ENCODE results near the gene BRF1. TPM values are rescaled to one million over a fixed set of nuclear protein-coding genes. Genes with fewer than 3 reads are reported as not detected.

The BRF1 gene, protein sequence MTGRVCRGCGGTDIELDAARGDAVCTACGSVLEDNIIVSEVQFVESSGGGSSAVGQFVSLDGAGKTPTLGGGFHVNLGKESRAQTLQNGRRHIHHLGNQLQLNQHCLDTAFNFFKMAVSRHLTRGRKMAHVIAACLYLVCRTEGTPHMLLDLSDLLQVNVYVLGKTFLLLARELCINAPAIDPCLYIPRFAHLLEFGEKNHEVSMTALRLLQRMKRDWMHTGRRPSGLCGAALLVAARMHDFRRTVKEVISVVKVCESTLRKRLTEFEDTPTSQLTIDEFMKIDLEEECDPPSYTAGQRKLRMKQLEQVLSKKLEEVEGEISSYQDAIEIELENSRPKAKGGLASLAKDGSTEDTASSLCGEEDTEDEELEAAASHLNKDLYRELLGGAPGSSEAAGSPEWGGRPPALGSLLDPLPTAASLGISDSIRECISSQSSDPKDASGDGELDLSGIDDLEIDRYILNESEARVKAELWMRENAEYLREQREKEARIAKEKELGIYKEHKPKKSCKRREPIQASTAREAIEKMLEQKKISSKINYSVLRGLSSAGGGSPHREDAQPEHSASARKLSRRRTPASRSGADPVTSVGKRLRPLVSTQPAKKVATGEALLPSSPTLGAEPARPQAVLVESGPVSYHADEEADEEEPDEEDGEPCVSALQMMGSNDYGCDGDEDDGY
- 64.6 TPM for total RNA-seq

DNA sequence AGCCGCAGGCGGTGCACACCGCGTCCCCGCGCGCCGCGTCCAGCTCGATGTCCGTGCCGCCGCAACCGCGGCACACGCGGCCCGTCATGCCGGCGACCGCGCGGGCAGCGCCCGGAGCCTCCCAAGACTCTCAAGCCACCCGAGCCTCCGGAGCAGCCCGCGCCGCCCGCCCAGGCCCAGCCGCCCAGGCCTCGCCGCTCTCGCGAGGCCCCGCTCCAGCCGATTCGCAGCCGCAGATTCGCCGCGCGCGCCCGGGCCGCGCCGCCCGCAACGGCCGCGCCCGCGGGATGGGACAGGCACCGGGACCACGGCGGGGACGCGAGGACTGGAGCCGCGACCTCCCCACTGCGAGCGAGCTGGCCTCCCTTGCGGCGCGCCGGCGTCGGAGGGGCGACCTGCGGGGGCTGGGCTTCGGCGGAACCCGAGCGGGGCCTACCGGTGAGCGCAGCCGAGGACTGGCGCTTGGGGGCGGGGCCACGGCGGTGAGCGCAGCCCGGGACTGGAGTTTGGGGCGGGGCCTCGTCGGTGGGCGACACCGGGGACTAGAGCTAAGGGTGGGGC, at the start of gene BRF1:
Gene BRF1, minus strand, starts transcription at position 460 of the 561 bp plus-strand sequence. Its CDS starts 372 bp downstream, at position 88.
- H3K4me3 ChIP-seq, result peak within 1 kb of the TSS; percentile 70 to 97
- H3K4me1 ChIP-seq, result peaks cover 28% of the 10 kb centered on the region
- no peaks in the 10 kb centered on the region for H3K27me3 ChIP-seq
- peak; percentile 94 to 96 for DNase-seq (ENCODE audit: extremely low spot score in 2 of 2)
- no peaks in the 10 kb centered on the region for H3K9me3 ChIP-seq
- no peaks in the 10 kb centered on the region for H3K36me3 ChIP-seq
- peak within 1 kb of the TSS; percentile 93 for H3K27ac ChIP-seq
- intact Hi-C loops (cut with DNase I), result loop anchor here (5.0 kb wide), 1 partner anchor 187 kb away; the partner anchor contains the start of gene CRIP1
- TF ChIP-seq POLR2A (IDR thresholded peaks at IDR 0.05) (peak in 1 of 2 donors; percentile 44), POLR2AphosphoS5 (IDR thresholded peaks at IDR 0.05; ENCODE audit: insufficient read depth in 1 of 2, low read depth in 1 of 2) (peak in 1 of 2 donors; percentile 29)
- TF ChIP-seq, protein P1, sequence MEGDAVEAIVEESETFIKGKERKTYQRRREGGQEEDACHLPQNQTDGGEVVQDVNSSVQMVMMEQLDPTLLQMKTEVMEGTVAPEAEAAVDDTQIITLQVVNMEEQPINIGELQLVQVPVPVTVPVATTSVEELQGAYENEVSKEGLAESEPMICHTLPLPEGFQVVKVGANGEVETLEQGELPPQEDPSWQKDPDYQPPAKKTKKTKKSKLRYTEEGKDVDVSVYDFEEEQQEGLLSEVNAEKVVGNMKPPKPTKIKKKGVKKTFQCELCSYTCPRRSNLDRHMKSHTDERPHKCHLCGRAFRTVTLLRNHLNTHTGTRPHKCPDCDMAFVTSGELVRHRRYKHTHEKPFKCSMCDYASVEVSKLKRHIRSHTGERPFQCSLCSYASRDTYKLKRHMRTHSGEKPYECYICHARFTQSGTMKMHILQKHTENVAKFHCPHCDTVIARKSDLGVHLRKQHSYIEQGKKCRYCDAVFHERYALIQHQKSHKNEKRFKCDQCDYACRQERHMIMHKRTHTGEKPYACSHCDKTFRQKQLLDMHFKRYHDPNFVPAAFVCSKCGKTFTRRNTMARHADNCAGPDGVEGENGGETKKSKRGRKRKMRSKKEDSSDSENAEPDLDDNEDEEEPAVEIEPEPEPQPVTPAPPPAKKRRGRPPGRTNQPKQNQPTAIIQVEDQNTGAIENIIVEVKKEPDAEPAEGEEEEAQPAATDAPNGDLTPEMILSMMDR (IDR thresholded peaks at IDR 0.05), result no peak

DNA sequence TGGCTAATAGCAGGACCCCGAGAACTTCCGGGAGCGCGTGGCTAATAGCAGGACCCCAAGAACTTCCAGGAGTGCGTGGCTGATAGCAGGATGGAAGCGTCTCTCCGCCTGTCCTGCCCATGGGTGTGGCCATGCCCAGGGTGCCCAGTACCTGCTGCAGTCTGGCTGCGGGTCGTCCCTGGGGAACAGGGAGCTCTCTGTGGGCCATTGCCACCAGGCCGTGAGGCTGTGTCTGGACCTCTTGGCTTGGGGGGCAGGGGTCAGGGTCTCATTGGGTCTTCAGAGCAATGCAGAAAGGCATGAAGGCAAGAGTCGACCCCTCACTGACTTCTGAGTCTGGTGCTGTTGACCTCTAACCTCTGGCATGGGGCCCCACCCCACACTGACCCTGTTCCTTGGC, 49.2 kb upstream of the BRF1 start:
- Histone ChIP-seq H3K4me3 (no peak overlapping the region), H3K9me3 (no peaks in the 10 kb centered on the region), H3K27ac (no peak overlapping the region), H3K4me1 (peaks cover 8% of the 10 kb centered on the region), H3K27me3 (no peaks in the 10 kb centered on the region), H3K36me3 (no peaks in the 10 kb centered on the region)
- TF ChIP-seq POLR2AphosphoS5 (IDR thresholded peaks at IDR 0.05; ENCODE audit: insufficient read depth in 1 of 2, low read depth in 1 of 2), result no peak
- TF ChIP-seq POLR2A (IDR thresholded peaks at IDR 0.05), result no peak
- TF ChIP-seq, protein P1 (IDR thresholded peaks at IDR 0.05), result no peak
- DNase-seq (ENCODE audit: extremely low spot score in 2 of 2), result no peak
- intact Hi-C loops (cut with DNase I), result loop anchor here (2.0 kb wide), 1 partner anchor 147 kb away; no protein-coding TSS in a partner anchor

DNA sequence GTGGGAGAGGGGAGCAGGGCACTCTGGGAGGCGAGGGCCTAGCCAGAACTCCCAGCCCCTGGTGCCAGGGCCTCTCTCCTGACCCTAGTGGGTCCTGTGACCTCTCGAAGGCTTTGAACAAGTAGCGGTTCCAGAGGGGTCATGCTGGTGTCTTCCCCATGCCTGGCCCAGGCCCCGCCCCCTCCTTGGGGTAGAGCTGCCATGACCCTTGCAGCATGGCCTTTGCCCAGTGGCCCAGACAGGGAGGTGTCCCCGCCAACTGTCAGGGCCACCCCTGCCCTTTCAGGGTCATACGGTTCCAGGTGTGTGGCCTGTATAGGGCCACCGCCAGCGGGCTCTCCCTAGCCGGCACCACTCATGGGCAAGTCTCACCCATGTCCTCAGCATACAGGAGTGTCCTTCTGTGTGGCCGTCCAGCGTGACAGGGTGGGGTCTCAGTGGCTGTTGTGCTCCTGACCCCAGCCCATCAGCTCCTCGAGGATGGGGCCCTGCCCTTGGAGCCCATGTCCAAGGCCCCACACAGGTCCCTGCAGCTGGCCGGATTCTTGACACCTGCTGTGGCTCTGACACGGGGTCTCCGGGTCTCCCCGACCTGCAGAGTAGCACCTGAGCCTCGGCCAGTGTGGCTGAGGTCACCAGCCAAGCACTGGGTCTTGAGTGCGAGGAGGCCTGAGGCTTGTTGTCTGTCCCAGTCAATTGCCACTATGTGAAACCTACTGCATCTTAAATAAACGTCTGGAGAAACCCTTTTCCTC, 48.3 kb upstream of the BRF1 start:
- no peaks in the 10 kb centered on the region for H3K9me3 ChIP-seq
- H3K27ac ChIP-seq, result no peak overlapping the region
- DNase-seq (ENCODE audit: extremely low spot score in 2 of 2), result no peak
- H3K4me1 ChIP-seq, result peaks cover 8% of the 10 kb centered on the region
- no peaks in the 10 kb centered on the region for H3K36me3 ChIP-seq
- intact Hi-C loops (cut with DNase I), result no loop called here
- no peak overlapping the region for H3K4me3 ChIP-seq
- TF ChIP-seq POLR2A (IDR thresholded peaks at IDR 0.05) (no peak), POLR2AphosphoS5 (IDR thresholded peaks at IDR 0.05; ENCODE audit: insufficient read depth in 1 of 2, low read depth in 1 of 2) (no peak)
- TF ChIP-seq, protein P1 (IDR thresholded peaks at IDR 0.05), result no peak
- H3K27me3 ChIP-seq, result no peaks in the 10 kb centered on the region

DNA sequence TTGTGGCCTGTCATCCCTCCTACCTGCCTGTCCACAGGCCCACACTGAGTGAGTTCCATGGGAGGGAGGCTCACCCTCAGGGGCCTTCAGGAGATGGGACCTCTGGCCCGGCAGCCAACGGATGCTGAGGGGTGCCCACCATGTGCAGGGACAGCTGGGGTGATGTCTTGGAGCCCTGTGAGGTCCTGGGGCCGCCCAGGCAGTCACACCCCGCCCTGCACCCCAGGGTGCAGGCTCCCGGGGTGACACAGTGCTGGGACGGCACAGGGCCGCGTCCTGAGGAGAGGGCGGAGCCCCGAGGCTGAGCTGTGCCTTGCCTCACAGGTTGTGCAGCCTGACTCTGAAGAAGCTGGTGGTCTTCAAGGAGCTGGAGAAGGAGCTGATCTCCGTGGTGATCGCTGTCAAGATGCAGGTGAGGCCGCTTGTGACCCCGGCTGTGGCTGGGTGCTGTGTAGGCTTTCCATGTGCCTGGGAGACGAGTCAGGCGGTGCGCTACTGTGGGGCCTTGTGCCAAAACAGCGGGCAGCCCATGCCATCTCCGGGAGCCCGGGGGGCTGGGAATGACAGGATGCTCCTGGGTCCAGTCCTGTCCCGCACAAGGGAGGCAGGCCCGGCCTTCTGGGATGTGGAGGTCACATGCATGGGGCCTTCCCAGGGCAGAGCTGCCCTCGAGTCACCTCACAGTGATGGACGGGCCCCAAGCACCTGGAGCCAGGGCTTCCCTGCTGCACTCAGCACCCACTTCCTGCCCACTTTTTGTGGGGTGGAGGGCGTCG, 47.6 kb upstream of the BRF1 start:
- H3K36me3 ChIP-seq, result no peaks in the 10 kb centered on the region
- intact Hi-C loops (cut with DNase I), result no loop called here
- H3K27ac ChIP-seq, result no peak overlapping the region
- peaks cover 8% of the 10 kb centered on the region for H3K4me1 ChIP-seq
- no peak overlapping the region for H3K4me3 ChIP-seq
- H3K9me3 ChIP-seq, result no peaks in the 10 kb centered on the region
- DNase-seq (ENCODE audit: extremely low spot score in 2 of 2), result no peak
- TF ChIP-seq POLR2A (IDR thresholded peaks at IDR 0.05) (no peak), POLR2AphosphoS5 (IDR thresholded peaks at IDR 0.05; ENCODE audit: insufficient read depth in 1 of 2, low read depth in 1 of 2) (no peak)
- TF ChIP-seq, protein P1 (IDR thresholded peaks at IDR 0.05), result no peak
- H3K27me3 ChIP-seq, result no peaks in the 10 kb centered on the region
